DMS53 treated with DMSO at 0.1 percent for 48 hours (cell line): ENCODE results near the gene GBP7.
"Not testable (repeated sequence)": the region's sequence is repeated elsewhere in the genome, so short reads cannot be mapped to it uniquely, and the experiment has no call there.

Experiments used
- DNase-seq: peaks from one replicate; lab custom pipeline; 2025; ENCODE audit not compliant: unreplicated experiment; lab: John Stamatoyannopoulos, UW

Gene GBP7, protein sequence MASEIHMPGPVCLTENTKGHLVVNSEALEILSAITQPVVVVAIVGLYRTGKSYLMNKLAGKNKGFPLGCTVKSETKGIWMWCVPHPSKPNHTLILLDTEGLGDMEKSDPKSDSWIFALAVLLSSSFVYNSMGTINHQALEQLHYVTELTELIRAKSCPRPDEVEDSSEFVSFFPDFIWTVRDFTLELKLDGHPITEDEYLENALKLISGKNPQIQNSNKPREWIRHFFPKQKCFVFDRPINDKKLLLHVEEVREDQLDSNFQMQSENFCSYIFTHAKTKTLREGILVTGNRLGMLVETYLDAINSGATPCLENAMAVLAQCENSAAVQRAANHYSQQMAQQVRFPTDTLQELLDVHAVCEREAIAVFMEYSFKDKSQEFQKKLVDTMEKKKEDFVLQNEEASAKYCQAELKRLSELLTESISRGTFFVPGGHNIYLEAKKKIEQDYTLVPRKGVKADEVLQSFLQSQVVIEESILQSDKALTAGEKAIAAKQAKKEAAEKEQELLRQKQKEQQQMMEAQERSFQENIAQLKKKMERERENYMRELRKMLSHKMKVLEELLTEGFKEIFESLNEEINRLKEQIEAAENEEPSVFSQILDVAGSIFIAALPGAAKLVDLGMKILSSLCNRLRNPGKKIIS

DNA sequence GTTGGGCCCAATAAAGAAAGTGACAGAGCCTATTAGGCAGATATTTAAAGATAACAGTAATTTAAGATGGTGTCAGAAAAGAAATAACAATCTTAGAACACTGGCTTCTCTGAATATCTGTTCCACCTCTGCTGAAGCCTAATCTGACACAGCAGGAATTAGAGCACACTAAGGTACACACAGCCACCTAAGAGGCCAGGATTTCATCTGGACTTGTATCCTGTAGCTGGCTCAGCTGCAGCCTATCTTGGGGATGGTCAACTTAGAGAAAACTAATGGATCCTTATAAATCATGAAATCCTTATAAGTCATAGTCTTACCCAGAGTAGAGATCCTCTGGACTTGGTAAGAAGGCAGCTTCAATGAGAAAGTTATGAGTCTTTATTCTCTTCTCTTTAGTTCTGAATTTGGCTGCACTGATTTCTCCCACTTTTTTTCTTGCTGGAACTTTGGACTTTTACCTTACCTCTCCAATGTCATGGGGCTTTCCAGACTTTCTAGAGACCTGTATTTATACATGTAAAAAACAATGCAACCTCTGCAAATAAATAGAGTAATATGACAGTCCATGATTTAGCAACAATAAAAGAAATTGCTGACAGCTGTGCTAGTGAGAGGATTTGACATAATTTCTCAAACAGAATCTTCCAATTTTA lies at the start of gene GBP7:
GBP7 (minus strand) TSS at position 403 of the 656 bp plus-strand sequence. CDS start 4,068 bp downstream, outside the sequence.
- DNase-seq = no peak

DNA sequence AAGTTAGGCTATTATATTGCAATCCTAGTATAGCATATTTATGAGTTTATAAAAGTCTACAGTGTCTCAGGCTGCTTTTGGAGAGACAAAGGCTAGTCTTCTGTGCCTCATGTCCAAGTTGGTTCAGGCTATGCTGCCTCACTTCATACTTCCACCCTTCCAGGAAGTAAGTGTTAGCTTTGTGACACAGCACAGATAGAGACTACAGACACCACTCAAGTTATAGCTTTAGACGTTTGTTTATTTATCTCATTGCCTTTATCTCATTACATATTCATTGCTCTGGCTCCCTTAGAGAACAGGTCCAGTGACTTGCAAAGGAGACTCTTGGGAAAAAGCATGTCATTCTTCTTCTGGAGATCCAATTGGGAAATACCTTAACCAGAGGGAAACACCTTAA lies 45.5 kb upstream of the GBP7 start:
- peak; percentile 80 for DNase-seq

- DNase-seq = not testable (repeated sequence)
Observed at GRCh38 chr1:89219851-89220250, 44.0 kb upstream of the GBP7 start.

DNA sequence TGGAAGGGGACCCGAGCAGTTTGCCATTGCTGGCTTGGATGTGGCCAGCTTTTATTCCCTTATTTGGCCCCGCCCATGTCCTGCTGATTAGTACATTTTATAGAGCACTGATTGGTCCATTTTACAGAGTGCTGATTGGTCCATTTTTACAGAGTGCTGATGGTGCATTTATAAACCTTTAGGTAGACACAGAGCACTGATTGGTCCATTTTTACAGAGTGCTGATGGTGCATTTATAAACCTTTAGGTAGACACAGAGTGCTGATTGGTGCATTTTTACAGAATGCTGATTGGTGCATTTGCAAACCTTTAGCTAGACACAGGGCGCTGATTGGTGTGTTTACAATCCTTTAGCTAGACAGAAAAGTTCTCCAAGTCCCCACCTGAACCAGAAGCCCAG lies 43.1 kb upstream of the GBP7 start:
- not testable (repeated sequence) for DNase-seq

GRCh38 chr1:89213347-89213746 lies 37.5 kb upstream of the GBP7 start:
- DNase-seq = no peak

- DNase-seq = no peak
Observed at GRCh38 chr1:89211035-89211634, 35.3 kb upstream of the GBP7 start.

DNA sequence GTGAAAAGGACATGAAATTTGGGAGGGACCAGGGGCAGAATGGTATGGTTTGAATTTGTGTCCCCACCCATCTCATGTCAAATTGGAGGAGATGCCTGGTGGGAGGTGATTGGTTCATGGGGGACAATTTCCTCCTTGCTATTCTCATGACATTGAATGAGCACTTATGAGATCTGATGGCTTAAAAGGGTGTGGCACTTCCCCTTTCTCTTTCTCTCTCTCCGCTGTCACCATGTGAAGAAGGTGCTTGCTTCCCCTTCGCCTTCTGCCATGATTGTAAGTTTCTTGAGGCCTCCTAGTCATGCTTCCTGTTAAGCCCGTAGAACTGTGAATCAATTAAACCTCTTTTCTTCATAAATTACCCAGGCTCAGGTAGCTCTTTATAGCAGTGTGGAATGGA lies 30.6 kb upstream of the GBP7 start:
- DNase-seq = no peak

GRCh38 chr1:89203166-89203565 lies 27.4 kb upstream of the GBP7 start:
- DNase-seq = no peak

DNA sequence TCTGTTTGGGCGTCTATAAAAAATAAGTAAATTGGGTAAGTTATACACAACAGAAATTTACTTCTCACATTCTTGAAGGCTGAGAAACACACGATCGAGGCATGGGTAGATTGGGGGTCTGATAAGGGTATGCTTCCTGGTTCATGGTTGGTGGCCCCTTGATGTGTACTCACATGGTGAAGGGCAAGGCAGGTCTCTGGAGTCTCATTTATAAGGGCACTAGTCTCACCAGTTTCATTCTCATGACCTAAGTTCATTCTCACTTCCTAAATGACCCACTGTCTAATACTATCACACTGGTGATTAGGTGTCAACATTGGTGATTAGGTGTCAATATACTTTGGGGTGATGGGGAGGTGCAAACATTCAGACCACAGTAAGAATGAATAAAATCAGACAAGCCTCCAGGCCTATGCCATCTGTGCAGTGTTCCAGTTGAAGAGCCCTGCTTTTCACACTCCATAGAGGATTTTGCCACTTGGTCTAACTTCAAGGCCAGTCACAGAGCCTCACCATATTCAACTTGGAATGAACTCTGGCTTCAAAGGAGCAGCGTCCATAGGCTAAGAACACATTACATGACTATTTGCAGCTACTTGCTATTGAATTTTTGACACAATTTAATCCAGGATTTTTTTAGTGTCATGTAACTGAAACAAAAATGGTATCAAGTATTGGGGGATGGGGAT lies 25.4 kb upstream of the GBP7 start:
- DNase-seq = no peak

DNA sequence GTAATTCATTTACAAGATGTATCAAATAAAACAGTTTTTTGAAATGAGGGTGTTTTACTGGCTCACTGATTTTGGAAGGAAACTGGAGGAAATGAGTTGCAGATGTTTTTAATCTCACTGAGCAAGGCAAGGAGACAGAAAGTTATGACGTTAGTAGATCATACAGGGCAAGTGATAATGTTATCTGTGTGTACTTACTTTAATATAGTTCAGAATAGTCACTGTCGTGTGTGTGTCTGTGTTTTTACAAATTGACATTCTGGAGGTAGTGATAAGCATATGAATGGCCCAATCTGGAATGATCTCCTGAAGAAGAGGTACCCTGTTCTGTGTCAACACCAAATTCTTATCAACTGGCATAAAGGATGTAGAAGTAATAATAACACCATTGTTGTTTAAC lies 24.9 kb upstream of the GBP7 start:
- no peak for DNase-seq

DNA sequence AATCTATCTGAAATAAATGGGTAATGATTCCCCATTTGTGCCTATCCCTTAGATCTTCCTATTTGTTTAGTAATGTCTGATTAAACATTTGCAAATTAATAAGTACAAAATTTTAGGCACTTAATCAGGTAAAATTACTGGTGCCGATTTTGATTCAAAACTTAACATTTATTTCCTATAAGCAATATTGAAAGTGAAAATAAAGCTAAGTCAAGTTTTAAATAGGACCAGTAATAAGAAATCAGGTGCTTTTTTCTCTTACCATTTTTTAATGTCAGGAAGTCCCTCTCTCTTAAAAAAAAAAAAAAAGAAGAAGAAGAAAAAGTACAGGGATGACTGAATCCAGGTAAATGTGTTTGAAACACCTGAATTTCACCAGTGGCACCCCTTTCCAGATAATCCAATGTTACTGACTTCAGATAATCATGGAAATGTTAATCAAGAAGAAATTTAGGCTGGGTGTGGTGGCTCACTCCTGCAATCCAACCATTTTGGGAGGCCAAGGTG lies 23.8 kb upstream of the GBP7 start:
- no peak for DNase-seq

GRCh38 chr1:89198491-89199072 lies 22.8 kb upstream of the GBP7 start, which contains the start of gene GBP4:
TSS of gene GBP4 (minus strand) at chr1:89198942. CDS start at chr1:89198834, 108 bp downstream.
- no peak for DNase-seq

- DNase-seq = no peak
Observed at GRCh38 chr1:89198081-89198480, 22.3 kb upstream of the GBP7 start.

DNA sequence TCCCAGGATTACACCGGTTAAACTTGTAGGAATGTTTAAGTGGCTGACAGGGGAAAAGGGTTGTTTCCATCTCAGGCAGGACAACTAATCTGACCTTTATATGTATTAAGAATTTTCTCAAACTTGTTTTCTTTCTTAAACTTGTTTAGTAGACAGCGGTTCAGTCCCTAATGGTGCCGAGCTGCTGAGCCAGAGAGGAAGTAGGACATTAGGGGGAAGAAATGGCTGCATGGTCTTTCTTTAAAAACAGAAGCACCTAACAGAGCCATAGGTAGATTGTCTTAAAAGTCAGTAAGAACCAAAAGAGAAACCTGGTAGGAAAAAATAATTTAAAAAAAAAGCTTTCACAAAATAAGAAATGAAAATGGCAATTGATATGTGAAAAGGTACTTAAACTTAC lies 19.7 kb upstream of the GBP7 start:
- DNase-seq = no peak

DNA sequence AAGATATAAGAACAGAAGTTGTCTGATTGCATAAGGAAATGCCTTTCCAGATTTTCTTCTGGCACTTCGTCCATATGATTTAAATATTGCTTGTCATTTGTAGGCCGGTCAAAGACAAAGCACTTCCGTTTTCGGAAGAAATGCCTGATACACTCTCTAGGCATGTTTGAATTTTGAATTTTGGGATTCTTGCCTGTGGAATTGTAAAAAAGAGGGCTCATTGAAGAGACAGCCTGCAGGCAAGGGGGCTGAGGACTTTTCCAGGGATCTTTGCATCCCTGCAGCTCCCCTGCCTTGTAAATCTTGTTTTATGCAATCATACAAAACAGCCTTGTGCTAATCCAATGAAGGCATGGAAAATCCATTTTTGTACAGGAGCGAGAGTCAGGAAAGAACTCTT lies 15.5 kb upstream of the GBP7 start:
- DNase-seq = no peak

DNA sequence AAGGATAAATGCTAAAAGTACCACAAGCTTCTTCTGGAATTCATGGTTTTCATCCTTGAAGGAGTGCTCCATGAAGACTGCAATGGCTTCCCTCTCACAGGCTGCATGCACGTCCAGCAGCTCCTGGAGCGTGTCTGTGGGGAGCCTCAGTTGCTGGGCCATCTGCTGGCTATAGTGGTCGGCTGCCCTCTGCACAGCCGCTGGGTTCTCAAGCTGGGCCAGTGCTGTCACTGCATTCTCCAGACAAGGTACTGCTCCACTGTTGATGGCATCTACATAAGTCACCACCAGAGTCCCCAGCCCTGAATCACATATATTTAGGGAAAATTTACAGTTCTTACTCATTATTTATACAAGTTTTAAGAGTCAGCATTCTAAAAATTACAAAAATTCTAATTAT lies 14.2 kb upstream of the GBP7 start:
- no peak for DNase-seq

DNA sequence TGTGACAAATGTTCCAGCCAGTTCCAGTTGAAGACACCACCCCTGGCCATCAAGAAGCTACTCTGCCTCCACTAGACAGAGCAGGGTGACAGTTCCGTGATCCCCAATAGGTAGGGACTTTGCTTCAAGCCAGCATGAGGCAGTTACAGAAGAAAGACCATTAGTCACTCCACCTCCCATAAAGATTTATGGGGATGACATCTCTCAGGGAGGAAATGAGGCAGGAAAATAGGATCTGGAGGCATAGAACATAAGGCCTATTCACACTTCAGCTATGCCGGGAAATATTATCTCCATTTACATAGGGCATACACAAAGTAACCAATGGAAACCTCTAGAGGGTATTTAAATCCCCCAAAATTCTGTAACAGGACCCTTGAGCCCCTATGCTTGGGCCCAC lies 3.5 kb upstream of the GBP7 start:
- DNase-seq = no peak

DNA sequence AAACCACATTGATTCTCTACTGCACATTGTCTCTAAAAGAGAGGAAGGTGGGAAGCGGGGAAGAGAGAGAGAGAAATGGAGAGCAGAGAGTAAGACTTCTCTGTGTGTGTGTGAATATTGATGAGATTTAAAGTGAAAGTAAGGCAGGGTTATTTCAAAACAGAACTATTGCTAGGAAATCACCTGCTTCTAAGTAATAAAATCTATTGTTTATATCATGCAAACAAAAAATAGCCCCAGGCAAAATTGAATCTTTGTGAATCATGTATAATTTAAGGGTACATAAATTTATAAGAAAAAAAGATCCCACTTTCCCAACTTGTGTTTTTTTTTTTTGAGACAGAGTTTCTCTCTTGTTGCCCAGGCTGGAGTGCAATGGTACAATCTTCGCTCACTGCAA lies 1.2 kb upstream of the GBP7 start:
- no peak for DNase-seq

- no peak for DNase-seq
Observed at GRCh38 chr1:89174491-89174890, 1.3 kb downstream of the GBP7 start.

DNA sequence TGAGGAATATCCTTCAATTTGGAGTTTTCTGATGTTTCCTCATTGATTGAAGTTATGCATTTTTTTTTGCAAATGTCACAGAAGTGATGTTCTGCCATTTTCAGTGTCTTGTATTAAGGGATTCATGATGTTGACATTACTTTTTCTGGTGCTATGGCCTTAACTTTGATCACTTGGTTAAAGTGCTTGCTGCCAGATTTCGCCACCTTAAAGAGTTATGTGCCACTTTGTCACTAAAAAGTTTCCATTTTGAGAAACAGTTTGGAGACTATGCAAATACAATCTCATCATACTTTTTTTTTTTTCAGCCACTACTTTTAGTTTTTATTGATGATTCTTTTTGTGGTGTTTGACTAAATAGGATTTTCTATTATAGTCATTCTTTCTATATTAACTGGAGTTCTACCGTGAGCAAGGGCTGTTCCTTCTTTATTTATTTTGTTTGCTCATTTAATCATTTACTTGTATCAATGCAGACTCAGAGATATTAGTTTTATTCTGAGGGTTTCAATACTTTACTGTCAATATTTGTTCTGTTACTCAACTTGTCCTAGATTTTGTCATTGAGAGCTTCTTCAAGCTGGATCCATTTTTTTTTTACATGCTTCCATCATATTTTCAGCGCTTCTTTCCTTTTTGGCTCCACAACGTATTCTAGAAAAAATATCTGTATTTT lies 3.2 kb downstream of the GBP7 start:
- DNase-seq = peak; percentile 22
